Hepatocyte (in vitro differentiated cells): Measurements from ENCODE around the gene TSHB.

ENCODE experiments used
- EZH2 ChIP-seq: fragments of 200-600 bp; sonication (generic); IDR thresholded peaks from 2 replicates; pipeline ENCODE4 v1.6.1; 2016; ENCODE audit warnings: antibody characterized with exemption, mild to moderate bottlenecking, borderline replicate concordance
- TF ChIP-seq, protein P1 (sequence below): fragments of 200-600 bp; sonication (generic); IDR thresholded peaks from 2 replicates; pipeline ENCODE4 v1.5.1; 2016; ENCODE audit warnings: antibody characterized with exemption, mild to moderate bottlenecking; ENCODE audit not compliant: poor library complexity

GRCh38 chr1:115064461-115064860, 34.8 kb downstream of the TSHB start:
- TF ChIP-seq EZH2: no peak
- TF ChIP-seq, protein P1, sequence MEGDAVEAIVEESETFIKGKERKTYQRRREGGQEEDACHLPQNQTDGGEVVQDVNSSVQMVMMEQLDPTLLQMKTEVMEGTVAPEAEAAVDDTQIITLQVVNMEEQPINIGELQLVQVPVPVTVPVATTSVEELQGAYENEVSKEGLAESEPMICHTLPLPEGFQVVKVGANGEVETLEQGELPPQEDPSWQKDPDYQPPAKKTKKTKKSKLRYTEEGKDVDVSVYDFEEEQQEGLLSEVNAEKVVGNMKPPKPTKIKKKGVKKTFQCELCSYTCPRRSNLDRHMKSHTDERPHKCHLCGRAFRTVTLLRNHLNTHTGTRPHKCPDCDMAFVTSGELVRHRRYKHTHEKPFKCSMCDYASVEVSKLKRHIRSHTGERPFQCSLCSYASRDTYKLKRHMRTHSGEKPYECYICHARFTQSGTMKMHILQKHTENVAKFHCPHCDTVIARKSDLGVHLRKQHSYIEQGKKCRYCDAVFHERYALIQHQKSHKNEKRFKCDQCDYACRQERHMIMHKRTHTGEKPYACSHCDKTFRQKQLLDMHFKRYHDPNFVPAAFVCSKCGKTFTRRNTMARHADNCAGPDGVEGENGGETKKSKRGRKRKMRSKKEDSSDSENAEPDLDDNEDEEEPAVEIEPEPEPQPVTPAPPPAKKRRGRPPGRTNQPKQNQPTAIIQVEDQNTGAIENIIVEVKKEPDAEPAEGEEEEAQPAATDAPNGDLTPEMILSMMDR: no peak
